Activated naive CD4-positive, alpha-beta T cell treated with anti-CD3 and anti-CD28 coated beads, Interleukin-2, amount 10 ng/mL, durations not matched to agents 5 hours and 36 hours (primary cell): Measurements from ENCODE around the gene ZCRB1. TPM values are rescaled to one million over a fixed set of nuclear protein-coding genes. Genes with fewer than 3 reads are reported as not detected.

Source experiments
- microRNA-seq: library from miRNA; unstranded; fragments of <30 nt; microRNA quantifications from one replicate; pipeline ENCODE4 v1.2.0, GENCODE V29; 2022; ENCODE audit warnings: borderline microRNAs expressed, borderline replicate concordance
- total RNA-seq, 2 experiments: library from RNA; stranded (reverse); gene quantifications; one replicate each; pipeline ENCODE4 v1.2.3, GENCODE V29; 2021

Gene ZCRB1, protein sequence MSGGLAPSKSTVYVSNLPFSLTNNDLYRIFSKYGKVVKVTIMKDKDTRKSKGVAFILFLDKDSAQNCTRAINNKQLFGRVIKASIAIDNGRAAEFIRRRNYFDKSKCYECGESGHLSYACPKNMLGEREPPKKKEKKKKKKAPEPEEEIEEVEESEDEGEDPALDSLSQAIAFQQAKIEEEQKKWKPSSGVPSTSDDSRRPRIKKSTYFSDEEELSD
- total RNA-seq: 10 to 100 TPM; 36.4 to 36.8 TPM

DNA sequence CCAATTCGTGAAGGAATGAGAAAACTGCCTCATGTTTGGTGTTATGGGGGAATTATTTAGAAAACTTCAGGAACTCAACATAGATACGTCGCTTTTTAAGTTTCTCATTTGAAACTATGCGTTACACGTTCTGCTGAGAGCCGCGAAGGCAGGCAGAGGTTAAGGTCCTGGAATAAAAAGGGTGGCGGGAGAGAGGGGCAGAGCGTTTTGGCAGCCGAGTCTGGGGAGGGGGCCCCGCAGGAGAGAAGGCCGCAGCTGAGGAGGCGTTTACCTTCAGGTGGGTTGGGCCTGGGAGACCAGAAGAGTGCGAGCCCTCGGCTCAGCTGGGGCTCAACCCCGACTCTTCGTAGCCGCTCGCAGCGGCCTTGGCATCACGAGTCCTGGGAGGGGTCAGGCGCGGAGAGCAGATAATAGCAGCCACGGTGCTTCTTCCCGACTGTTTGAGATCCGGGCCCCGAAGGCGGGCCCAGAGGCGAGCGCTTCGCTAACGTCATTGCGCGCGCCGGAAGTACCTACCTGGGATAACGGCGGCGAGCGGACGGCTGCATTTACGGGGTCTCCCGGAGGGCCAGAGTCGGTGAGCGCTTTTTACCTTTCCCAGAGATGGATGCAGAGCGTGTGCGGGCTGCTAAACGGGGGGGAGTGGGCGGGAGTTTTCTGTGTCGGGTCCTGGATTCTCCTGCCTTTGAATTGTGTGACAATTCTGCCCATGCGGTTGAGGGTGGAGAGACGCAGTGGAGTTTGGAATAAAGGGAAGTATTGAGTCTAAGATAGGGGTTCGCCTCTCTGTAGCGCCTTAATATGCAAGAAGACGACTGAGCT is at the start of gene ZCRB1, which contains the start of gene PPHLN1:
ZCRB1 (minus strand) TSS at position 442 of the 822 bp plus-strand sequence. CDS start 1,992 bp downstream, outside the sequence.
PPHLN1 (plus strand) TSS at position 515 of the 822 bp plus-strand sequence. CDS start 9,736 bp downstream, outside the sequence.

Small RNA genes within 50 kb of the gene (microRNA-seq; reads per million reads assigned to microRNA genes)
- not detected for gene MIR7851

Other genes with a start within 250 kb of the ZCRB1 start
- gene GXYLT1, start 181.2 kb downstream of the ZCRB1 start, total RNA-seq: 1 to 10 TPM; 7.3 to 8.0 TPM
- 10 to 100 TPM; 38.1 to 40.3 TPM for gene YAF2, start 87.8 kb downstream of the ZCRB1 start, total RNA-seq
- gene PPHLN1, start 73 bp upstream of the ZCRB1 start, total RNA-seq: 10 to 100 TPM; 79.9 to 83.7 TPM